Renal cortex interstitium (tissue), 11 donors: ENCODE results near the gene FAIM2. TPM values are rescaled to one million over a fixed set of nuclear protein-coding genes. Genes with fewer than 3 reads are reported as not detected.

Source experiments
- DNase-seq, 11 donors: peaks; one replicate each; pipeline ENCODE4 v3.0.0-alpha.2; 2013; ENCODE audit warnings: low read depth in 9 of 11, low spot score in 4 of 11; ENCODE audit errors: extremely low read depth in 1 of 11
- polyA plus RNA-seq, 3 donors: library from polyadenylated mRNA; unstranded; fragments of 120-200 nt; gene quantifications; one replicate each; pipeline ENCODE4 v1.2.1, GENCODE V29; 2013; ENCODE audit not compliant: insufficient read length in 3 of 3

FAIM2 gene
- polyA plus RNA-seq, 3 donors, result 2.5 to 6.1 (median 5.6) TPM

- DNase-seq, result no peak
Measured at GRCh38 chr12:49903351-49903699, 375 bp downstream of the FAIM2 start.

GRCh38 chr12:49902399-49903350, 1.0 kb downstream of the FAIM2 start:
- peak in 4 of 11 donors; percentile 48 to 71 (median 53) for DNase-seq

GRCh38 chr12:49901986-49902385, 1.7 kb downstream of the FAIM2 start:
- no peak for DNase-seq

- DNase-seq, result no peak
Measured at GRCh38 chr12:49901026-49901425, 2.7 kb downstream of the FAIM2 start.

- no peak for DNase-seq
Measured at GRCh38 chr12:49900371-49900770, 3.3 kb downstream of the FAIM2 start.

GRCh38 chr12:49899921-49900320, 3.8 kb downstream of the FAIM2 start:
- DNase-seq, result no peak

- DNase-seq, result no peak
Measured at GRCh38 chr12:49899286-49899843, 4.3 kb downstream of the FAIM2 start.

GRCh38 chr12:49897276-49897675, 6.4 kb downstream of the FAIM2 start:
- no peak for DNase-seq

- no peak for DNase-seq
Measured at GRCh38 chr12:49895773-49896172, 7.9 kb downstream of the FAIM2 start.

GRCh38 chr12:49894751-49895148, 8.9 kb downstream of the FAIM2 start:
- no peak for DNase-seq

- DNase-seq, result no peak
Measured at GRCh38 chr12:49893753-49894750, 9.6 kb downstream of the FAIM2 start.

GRCh38 chr12:49892732-49893317, 10.9 kb downstream of the FAIM2 start:
- no peak for DNase-seq

GRCh38 chr12:49892084-49892731, 11.5 kb downstream of the FAIM2 start:
- DNase-seq, result no peak

- no peak for DNase-seq
Measured at GRCh38 chr12:49891476-49891875, 12.2 kb downstream of the FAIM2 start.

GRCh38 chr12:49891012-49891411, 12.7 kb downstream of the FAIM2 start:
- DNase-seq, result no peak

GRCh38 chr12:49890096-49890461, 13.6 kb downstream of the FAIM2 start:
- no peak for DNase-seq

GRCh38 chr12:49889361-49890095, 14.2 kb downstream of the FAIM2 start:
- DNase-seq, result no peak
